Lower lobe of right lung (tissue), 2 donors: ENCODE measurements around the gene FGFR2. TPM values are rescaled to one million over a fixed set of nuclear protein-coding genes. Genes with fewer than 3 reads are reported as not detected.

ENCODE experiments used
- ATAC-seq, 2 donors: fragments of 200-7000 bp; cut with Tn5 transposase; one replicate each; pipeline ENCODE4 v1.9.1; 2020 to 2022; ENCODE audit warnings: mild to moderate bottlenecking in 2 of 2, moderate library complexity in 2 of 2
- DNase-seq: peaks from one replicate; pipeline ENCODE4 v3.0.0-alpha.2; 2020
- H3K27ac ChIP-seq: fragments of 200-600 bp; one replicate; pipeline ENCODE4 v1.8.0; 2022
- H3K27me3 ChIP-seq: fragments of 200-600 bp; one replicate; pipeline ENCODE4 v1.8.0; 2022; ENCODE audit warnings: low read depth
- H3K36me3 ChIP-seq: fragments of 200-600 bp; one replicate; pipeline ENCODE4 v1.8.0; 2022; ENCODE audit warnings: mild to moderate bottlenecking
- H3K4me1 ChIP-seq: fragments of 200-600 bp; one replicate; pipeline ENCODE4 v1.8.0; 2022
- H3K4me3 ChIP-seq: fragments of 200-600 bp; one replicate; pipeline ENCODE4 v1.8.0; 2022; ENCODE audit warnings: mild to moderate bottlenecking
- H3K9me3 ChIP-seq: fragments of 200-600 bp; one replicate; pipeline ENCODE4 v1.8.0; 2022
- intact Hi-C: fragments of 100-400 bp; cut with DNase I; formaldehyde crosslinking; loops from one replicate; pipeline ENCODE4 v1.11.0; 2022
- total RNA-seq: library from RNA; stranded (reverse); fragmentation: NEBNext Ultra II Directional; extraction: Animal tissue kit (Norgen Biotek cat#: 25700); gene quantifications from one replicate; pipeline ENCODE4 v1.2.1, GENCODE V29; 2021
- TF ChIP-seq, protein P1 (sequence below): fragments of 200-600 bp; IDR thresholded peaks from one replicate; pipeline ENCODE4 v1.8.0; 2022; ENCODE audit warnings: antibody characterized with exemption, mild to moderate bottlenecking
- donor health status: DM: no; HTN: yes; CAD: no; lungs with severe emphysema.

FGFR2 gene
- total RNA-seq, 1 donor from 2014 or later = 59.2 TPM

DNA sequence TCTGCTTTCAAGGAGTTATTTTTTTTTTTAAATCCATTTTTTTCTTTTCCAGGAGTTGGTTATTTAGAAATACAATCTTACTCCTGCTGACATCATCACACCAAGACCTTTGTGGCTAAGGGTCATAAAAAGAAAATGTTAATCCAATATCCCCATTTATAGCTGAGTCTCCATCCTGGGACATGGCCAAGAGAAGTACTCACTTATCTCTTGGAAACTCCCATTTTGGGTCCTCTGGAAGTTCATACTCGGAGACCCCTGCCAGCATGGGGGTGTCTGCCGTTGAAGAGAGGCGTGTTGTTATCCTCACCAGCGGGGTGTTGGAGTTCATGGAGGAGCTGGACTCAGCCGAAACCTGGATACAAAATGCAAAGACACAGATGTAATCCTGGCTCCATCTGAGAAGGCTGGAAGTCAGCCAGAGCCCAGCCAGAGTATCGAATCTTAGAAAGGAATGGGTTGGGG lies 94.6 kb downstream of the FGFR2 start:
- no peaks in the 10 kb centered on the region for H3K27me3 ChIP-seq
- no peak overlapping the region for H3K4me3 ChIP-seq
- no peak overlapping the region for H3K27ac ChIP-seq
- no peaks in the 10 kb centered on the region for H3K9me3 ChIP-seq
- intact Hi-C loops = no loop called here
- H3K36me3 ChIP-seq = peaks cover 18% of the 10 kb centered on the region
- H3K4me1 ChIP-seq = no peaks in the 10 kb centered on the region
- DNase-seq (no peak), ATAC-seq (no peak)
- TF ChIP-seq, protein P1, sequence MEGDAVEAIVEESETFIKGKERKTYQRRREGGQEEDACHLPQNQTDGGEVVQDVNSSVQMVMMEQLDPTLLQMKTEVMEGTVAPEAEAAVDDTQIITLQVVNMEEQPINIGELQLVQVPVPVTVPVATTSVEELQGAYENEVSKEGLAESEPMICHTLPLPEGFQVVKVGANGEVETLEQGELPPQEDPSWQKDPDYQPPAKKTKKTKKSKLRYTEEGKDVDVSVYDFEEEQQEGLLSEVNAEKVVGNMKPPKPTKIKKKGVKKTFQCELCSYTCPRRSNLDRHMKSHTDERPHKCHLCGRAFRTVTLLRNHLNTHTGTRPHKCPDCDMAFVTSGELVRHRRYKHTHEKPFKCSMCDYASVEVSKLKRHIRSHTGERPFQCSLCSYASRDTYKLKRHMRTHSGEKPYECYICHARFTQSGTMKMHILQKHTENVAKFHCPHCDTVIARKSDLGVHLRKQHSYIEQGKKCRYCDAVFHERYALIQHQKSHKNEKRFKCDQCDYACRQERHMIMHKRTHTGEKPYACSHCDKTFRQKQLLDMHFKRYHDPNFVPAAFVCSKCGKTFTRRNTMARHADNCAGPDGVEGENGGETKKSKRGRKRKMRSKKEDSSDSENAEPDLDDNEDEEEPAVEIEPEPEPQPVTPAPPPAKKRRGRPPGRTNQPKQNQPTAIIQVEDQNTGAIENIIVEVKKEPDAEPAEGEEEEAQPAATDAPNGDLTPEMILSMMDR = no peak

DNA sequence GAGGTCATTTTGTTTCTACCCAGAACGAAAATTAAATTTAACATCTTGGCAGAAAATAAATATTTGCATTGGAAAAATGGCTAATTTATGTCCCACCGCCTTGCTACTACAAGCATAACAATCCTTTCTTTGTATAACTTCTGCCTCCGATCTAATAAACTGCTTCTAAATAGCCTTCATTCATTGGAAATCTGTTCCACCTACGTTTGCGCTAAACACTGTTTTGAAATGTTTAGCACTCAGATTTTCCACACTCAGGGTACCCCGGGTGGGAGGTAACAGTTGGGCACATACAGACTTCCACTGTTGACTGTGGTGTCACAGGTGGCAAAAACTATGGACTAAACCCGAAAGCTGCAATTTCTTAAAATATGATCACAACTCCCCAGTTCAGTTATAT lies 96.4 kb downstream of the FGFR2 start:
- H3K4me1 ChIP-seq = no peaks in the 10 kb centered on the region
- DNase-seq (no peak), ATAC-seq (no peak)
- no peaks in the 10 kb centered on the region for H3K27me3 ChIP-seq
- peaks cover 18% of the 10 kb centered on the region for H3K36me3 ChIP-seq
- TF ChIP-seq, protein P1 = no peak
- H3K4me3 ChIP-seq = no peak overlapping the region
- intact Hi-C loops = no loop called here
- H3K27ac ChIP-seq = no peak overlapping the region
- H3K9me3 ChIP-seq = no peaks in the 10 kb centered on the region

DNA sequence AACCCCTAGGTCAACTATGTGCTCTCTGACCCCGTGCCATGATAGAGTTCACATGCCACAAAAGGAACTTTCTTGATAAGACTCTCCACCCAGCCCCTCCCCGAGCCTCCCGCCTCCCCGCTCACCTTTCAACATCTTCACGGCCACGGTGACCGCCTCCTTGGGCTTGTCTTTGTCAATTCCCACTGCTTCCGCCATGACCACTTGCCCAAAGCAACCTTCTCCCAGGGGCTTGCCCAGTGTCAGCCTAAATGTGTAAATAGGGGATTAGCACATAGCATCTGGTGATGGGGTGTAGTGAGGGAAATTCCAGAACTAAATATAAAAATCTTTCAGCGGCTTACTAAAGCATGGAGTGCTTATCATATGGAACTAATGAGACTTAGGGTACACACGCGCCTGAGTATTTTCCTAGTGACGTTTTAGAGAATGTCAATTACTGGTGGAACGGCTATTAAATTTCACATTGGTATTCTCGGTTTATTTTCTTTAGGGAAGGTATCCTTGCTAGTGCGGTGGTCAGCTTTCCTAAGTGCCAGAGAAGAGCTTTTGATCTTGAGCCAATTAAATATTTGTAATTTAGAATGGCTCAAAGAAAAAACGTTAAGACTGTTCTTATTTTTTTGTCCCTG lies 97.4 kb downstream of the FGFR2 start:
- Histone ChIP-seq H3K27me3 (no peaks in the 10 kb centered on the region), H3K4me1 (no peaks in the 10 kb centered on the region), H3K9me3 (no peaks in the 10 kb centered on the region), H3K4me3 (no peak overlapping the region), H3K36me3 (peaks cover 18% of the 10 kb centered on the region), H3K27ac (no peak overlapping the region)
- ATAC-seq (no peak), DNase-seq (no peak)
- TF ChIP-seq, protein P1 = no peak
- intact Hi-C loops = no loop called here

- peaks cover 8% of the 10 kb centered on the region for H3K36me3 ChIP-seq
- no peaks in the 10 kb centered on the region for H3K4me1 ChIP-seq
- H3K9me3 ChIP-seq = no peaks in the 10 kb centered on the region
- intact Hi-C loops = no loop called here
- no peak overlapping the region for H3K4me3 ChIP-seq
- no peaks in the 10 kb centered on the region for H3K27me3 ChIP-seq
- DNase-seq (no peak), ATAC-seq (no peak)
- TF ChIP-seq, protein P1 = no peak
- H3K27ac ChIP-seq = no peak overlapping the region
Observed at GRCh38 chr10:121497513-121498470, 100.5 kb downstream of the FGFR2 start.

DNA sequence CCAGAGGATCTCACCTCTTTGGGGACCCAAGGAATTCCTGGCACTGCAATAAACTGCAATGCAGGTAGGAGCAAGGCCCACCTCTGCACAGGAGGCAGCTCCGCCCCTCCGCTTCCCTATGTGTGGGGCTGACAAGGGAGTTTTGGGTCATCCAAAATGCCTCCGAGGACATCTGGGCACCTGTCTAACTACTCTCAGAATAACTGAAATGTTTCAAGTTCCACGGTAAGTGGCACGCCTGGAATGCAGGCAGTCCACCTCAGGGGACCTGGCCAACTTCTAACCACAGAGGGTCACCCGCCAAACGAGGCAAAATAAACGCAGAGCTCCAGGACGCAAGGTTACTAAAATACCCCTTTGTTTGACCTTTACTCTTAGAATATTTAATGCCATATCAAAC lies 102.5 kb downstream of the FGFR2 start:
- ATAC-seq (peak; percentile 70 to 77), DNase-seq (peak; percentile 52)
- intact Hi-C loops = no loop called here
- H3K27ac ChIP-seq = no peak overlapping the region
- H3K27me3 ChIP-seq = no peaks in the 10 kb centered on the region
- no peaks in the 10 kb centered on the region for H3K4me1 ChIP-seq
- no peak overlapping the region for H3K4me3 ChIP-seq
- TF ChIP-seq, protein P1 = no peak
- peaks cover 8% of the 10 kb centered on the region for H3K36me3 ChIP-seq
- no peaks in the 10 kb centered on the region for H3K9me3 ChIP-seq
